Activated CD8-positive, alpha-beta T cell treated with anti-CD3 and anti-CD28 coated beads, Interleukin-2, amount 10 ng/mL, durations not matched to agents 7 days and 5 days (primary cell): Measurements from ENCODE around the gene RILPL2. TPM values are rescaled to one million over a fixed set of nuclear protein-coding genes. Genes with fewer than 3 reads are reported as not detected.
"Not testable (repeated sequence)": the region's sequence is repeated elsewhere in the genome, so short reads cannot be mapped to it uniquely, and the experiment has no call there.

Experiments used
- ATAC-seq: fragments of 150-1000 bp; cut with Tn5 transposase; one replicate; pipeline ENCODE4 v1.10.0; 2021; ENCODE audit warnings: moderate library complexity
- CTCF ChIA-PET: fragments of 350-600 bp; sonication (Branson Sonifier 250); formaldehyde crosslinking; loops from one replicate; lab custom pipeline; 2021; ENCODE audit warnings: antibody characterized with exemption; lab: Charles Lee
- POLR2A ChIA-PET: fragments of 350-600 bp; sonication (Branson Sonifier 250); formaldehyde crosslinking; loops from one replicate; lab custom pipeline; 2021; ENCODE audit warnings: antibody characterized with exemption; lab: Charles Lee
- DNase-seq: peaks from one replicate; pipeline ENCODE4 v3.0.0-alpha.2; 2020
- H3K27ac Mint-ChIP-seq: one replicate; pipeline ENCODE4 v1.8.0; 2021; ENCODE audit warnings: mild to moderate bottlenecking, mixed read lengths
- H3K27me3 Mint-ChIP-seq: one replicate; pipeline ENCODE4 v1.8.0; 2021; ENCODE audit warnings: low read depth, mixed read lengths
- H3K36me3 Mint-ChIP-seq: one replicate; pipeline ENCODE4 v1.8.0; 2021; ENCODE audit warnings: low read depth, mixed read lengths
- H3K4me1 Mint-ChIP-seq: one replicate; pipeline ENCODE4 v1.8.0; 2021; ENCODE audit warnings: low read depth, mixed read lengths
- H3K4me3 Mint-ChIP-seq: one replicate; pipeline ENCODE4 v1.8.0; 2021; ENCODE audit warnings: mild to moderate bottlenecking, mixed read lengths
- H3K9me3 Mint-ChIP-seq: one replicate; pipeline ENCODE4 v1.8.0; 2022; ENCODE audit warnings: mixed read lengths; ENCODE audit not compliant: insufficient read depth
- total RNA-seq, 2 experiments: library from RNA; stranded (reverse); gene quantifications; one replicate each; pipeline ENCODE4 v1.2.3, GENCODE V29; 2021

RILPL2 gene
- total RNA-seq, 2 experiments from 2014 or later, result 4.7 to 5.1 TPM

DNA sequence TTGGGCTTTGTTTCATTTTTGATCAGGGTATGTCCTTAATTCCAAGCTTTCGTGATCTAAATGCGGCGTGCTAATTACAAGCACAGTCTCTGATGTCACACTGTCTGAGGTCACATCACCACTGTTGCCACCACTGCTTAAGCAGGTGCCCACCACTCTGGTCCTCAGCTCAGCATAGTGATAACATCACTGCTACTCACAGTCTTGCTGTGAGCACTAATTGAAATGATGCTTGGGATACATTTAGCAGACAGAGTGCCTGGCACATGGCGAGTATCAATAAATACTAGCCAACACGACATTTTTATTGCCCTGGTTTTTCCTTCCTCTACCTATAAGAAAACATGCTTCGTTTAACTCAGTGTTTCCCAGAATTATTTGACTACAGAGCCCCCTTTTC, 7.9 kb downstream of the RILPL2 start:
- Mint-ChIP-seq H3K4me1 (peaks cover 37% of the 10 kb centered on the region), H3K27ac (peak overlapping the region; percentile 85), H3K9me3 (no peaks in the 10 kb centered on the region), H3K4me3 (no peak overlapping the region), H3K27me3 (no peaks in the 10 kb centered on the region), H3K36me3 (peaks cover 40% of the 10 kb centered on the region)
- ChIA-PET POLR2A (interaction anchor here (0.8 to 1.6 kb wide), 3 partner anchors 7 to 63 kb away, joined by 3 to 5 read pairs (median 3); no protein-coding TSS in a partner anchor), CTCF (interaction anchor here (0.9 to 2.3 kb wide), 2 partner anchors 19 to 154 kb away, joined by 3 to 13 read pairs; no protein-coding TSS in a partner anchor)
- ATAC-seq (no peak), DNase-seq (no peak)

DNA sequence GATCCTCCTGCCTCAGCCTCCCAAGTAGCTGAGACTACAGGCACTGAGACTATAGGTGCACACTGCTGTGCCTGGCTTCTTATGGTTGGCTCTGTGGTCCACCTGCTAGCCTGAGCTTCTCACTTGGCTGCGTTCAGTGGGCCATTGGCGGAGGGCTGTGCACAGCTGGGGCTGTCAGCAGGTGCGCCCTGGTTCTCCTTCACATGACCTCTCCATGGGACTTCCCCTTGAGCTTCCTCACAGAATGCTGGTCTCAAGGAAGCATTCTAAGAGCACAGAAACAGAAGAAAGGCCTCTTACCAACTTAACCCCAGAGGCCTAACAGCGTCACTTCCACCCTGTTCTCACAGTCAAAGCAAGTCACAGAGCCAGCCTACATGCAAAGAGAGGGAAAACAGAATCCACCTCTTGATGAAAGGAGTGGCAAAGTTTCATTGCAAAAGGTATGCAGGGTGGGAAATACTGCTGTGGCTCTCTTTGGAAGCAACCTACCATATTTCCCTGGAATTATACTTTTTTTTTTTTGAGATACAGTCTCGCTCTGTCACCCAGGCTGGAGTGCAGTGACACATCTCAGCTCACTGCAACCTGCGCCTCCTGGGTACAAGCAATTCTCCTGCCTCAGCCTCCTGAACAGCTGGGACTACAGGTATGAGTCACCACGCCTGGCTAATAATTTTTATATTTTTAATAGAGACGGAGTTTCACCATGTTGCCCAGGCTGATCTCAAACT, 9.3 kb downstream of the RILPL2 start:
- POLR2A ChIA-PET, result interaction anchor here (0.6 to 1.6 kb wide), 3 partner anchors 9 to 245 kb away, joined by 4 to 5 read pairs (median 5); partner anchors contain the start of gene SNRNP35
- DNase-seq (peak; percentile 42), ATAC-seq (peak; percentile 57)
- Mint-ChIP-seq H3K9me3 (no peaks in the 10 kb centered on the region), H3K27ac (peak overlapping the region; percentile 85), H3K4me1 (peaks cover 25% of the 10 kb centered on the region), H3K4me3 (no peak overlapping the region), H3K36me3 (peaks cover 49% of the 10 kb centered on the region), H3K27me3 (no peaks in the 10 kb centered on the region)
- CTCF ChIA-PET, result interaction anchor here (1.9 to 2.3 kb wide), 2 partner anchors 155 to 189 kb away, joined by 4 to 13 read pairs; no protein-coding TSS in a partner anchor

DNA sequence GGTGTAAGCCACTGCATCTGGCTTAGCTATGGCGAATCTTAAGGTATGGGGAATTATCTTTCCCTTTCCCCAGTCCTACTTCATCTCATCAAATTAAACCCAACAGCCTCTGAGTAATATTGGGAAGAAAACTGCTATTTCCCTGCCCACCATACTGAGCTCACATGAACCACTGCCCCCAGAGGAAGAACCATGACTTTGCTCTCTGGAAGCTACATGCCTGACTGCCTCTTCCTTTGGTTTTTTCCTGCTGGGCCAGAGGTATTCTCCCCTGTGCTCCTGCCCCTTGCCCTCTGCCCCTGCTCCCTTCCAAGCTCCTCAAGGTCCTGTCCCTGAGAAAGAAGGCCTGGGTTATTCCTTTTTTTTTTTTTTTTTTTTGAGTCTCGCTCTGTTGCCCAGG, 15.2 kb downstream of the RILPL2 start:
- no peaks in the 10 kb centered on the region for H3K9me3 Mint-ChIP-seq
- no peak for DNase-seq
- no peaks in the 10 kb centered on the region for H3K4me1 Mint-ChIP-seq
- peaks cover 28% of the 10 kb centered on the region for H3K36me3 Mint-ChIP-seq
- ATAC-seq, result no peak
- H3K4me3 Mint-ChIP-seq, result no peak overlapping the region
- CTCF ChIA-PET, result interaction anchor here (0.8 kb wide), 2 partner anchors 27 to 58 kb away, joined by 3 read pairs; no protein-coding TSS in a partner anchor
- H3K27me3 Mint-ChIP-seq, result no peaks in the 10 kb centered on the region
- no peak overlapping the region for H3K27ac Mint-ChIP-seq
- POLR2A ChIA-PET, result no interaction called here

DNA sequence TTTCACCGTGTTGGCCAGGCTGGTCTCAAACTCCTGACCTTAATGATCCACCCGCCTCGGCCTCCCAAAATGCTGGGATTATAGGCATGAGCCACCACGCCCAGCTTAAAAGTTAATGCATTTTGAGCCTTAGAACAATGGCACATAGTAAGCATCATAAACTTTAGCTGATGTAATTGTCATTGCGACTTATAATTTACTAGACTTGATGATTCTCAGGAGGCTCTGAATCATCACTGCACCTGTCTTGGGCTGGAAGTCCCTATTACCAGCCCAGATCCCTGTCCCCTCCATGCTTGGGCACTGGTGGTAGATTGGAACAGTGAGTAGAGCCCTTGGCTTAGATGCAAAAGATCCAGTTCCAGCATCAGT, 26.5 kb downstream of the RILPL2 start:
- no peak overlapping the region for H3K27ac Mint-ChIP-seq
- ATAC-seq, result no peak

DNA sequence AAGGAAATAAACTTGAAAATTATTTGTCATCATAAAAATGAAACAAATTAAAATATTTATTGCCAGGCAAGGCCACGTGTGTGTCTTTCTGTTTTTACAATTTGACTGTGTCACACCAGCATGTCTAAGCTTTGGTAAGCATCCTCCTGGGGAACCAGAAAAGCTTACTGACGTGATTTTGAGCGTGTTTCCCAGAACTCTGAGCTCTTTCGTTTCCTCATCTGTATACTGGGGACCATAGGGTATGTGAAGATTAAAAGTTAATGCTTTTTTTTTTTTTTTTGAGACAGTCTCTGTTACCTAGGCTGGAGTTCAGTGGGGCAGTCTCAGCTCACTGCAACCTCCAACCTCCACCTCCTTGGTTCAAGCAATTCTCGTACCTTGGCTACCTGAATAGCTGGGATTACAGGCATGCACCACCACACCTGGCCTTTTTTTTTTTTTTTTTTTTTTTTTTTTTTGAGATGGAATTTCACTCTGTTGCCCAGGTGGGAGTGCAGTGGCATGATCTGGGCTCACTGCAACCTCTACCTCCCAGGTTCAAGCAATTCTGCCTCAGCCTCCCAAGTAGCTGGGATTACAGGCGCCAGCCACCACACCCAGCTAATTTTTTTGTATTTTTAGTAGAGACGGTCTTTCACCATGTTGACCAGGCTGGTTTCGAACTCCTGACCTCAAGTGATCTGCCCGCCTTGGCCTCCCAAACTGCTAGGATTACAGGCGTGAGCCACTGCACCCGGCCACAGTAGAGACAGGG, 27.0 kb downstream of the RILPL2 start:
- peaks cover 25% of the 10 kb centered on the region for H3K36me3 Mint-ChIP-seq
- H3K27ac Mint-ChIP-seq, ATAC-seq, H3K27me3 Mint-ChIP-seq, H3K9me3 Mint-ChIP-seq, DNase-seq, H3K4me1 Mint-ChIP-seq, H3K4me3 Mint-ChIP-seq, POLR2A ChIA-PET: not testable (repeated sequence)
- CTCF ChIA-PET, result interaction anchor here (0.7 to 1.9 kb wide), 5 partner anchors 19 to 44 kb away, joined by 3 to 4 read pairs (median 3); no protein-coding TSS in a partner anchor

More for the DNA sequence above, 26.5 kb downstream of the RILPL2 start:
- ChIA-PET CTCF (interaction anchor here (0.7 to 1.9 kb wide), 5 partner anchors 19 to 44 kb away, joined by 3 to 4 read pairs (median 3); no protein-coding TSS in a partner anchor), POLR2A (no interaction called here)
- H3K4me1 Mint-ChIP-seq, result peaks cover 2% of the 10 kb centered on the region
- no peaks in the 10 kb centered on the region for H3K9me3 Mint-ChIP-seq
- no peak for DNase-seq
- H3K36me3 Mint-ChIP-seq, result peaks cover 22% of the 10 kb centered on the region
- H3K27me3 Mint-ChIP-seq, result no peaks in the 10 kb centered on the region
- no peak overlapping the region for H3K4me3 Mint-ChIP-seq

DNA sequence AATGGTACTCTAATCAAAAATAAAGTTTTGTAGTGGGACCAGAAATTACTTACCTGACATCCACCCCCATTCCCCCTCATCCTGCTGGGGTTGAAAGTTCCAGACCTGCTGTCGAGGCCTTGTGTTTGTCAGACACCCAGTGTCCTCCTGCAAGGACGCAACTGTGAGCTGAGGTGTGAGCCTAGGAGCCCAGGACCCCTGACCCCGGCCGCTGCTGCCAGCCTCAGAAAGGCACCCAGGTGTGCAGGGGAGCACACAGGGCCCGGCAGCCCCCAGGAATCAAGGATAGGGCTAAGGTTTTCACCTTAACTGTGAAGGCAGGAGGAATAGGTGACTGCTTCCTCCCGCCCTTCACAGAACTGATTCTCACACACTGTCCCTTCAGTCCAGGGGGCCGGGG, 27.9 kb downstream of the RILPL2 start:
- H3K4me3 Mint-ChIP-seq, POLR2A ChIA-PET, DNase-seq, H3K4me1 Mint-ChIP-seq, H3K27ac Mint-ChIP-seq, H3K27me3 Mint-ChIP-seq, ATAC-seq, H3K9me3 Mint-ChIP-seq: not testable (repeated sequence)
- CTCF ChIA-PET, result interaction anchor here (1.9 kb wide), 1 partner anchor 18 kb away, joined by 4 read pairs; no protein-coding TSS in a partner anchor
- H3K36me3 Mint-ChIP-seq, result peaks cover 32% of the 10 kb centered on the region

DNA sequence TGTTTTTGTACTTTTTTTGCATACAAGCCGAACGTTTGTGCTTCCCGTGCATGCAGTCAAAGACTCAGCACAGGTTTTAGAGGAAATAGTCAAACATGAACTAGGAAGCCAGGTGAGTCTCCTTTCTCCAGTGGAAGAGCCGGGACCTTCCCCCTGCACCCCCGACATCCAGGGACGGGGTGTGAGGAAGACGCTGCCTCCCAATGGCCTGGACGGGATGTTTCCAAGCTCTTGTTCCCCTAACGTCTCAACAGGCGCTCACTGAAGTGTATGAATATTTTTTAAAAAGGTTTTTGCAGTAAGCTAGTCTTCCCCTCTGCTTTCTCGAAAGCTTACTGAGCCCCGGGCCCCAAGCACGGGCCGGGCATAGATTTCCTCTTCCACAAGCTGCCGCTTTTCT, 28.6 kb downstream of the RILPL2 start:
- peaks cover 38% of the 10 kb centered on the region for H3K36me3 Mint-ChIP-seq
- ATAC-seq, H3K27ac Mint-ChIP-seq, DNase-seq, H3K4me3 Mint-ChIP-seq, H3K27me3 Mint-ChIP-seq, POLR2A ChIA-PET, H3K4me1 Mint-ChIP-seq, H3K9me3 Mint-ChIP-seq: not testable (repeated sequence)
- CTCF ChIA-PET, result interaction anchor here (1.9 kb wide), 1 partner anchor 17 kb away, joined by 4 read pairs; no protein-coding TSS in a partner anchor

DNA sequence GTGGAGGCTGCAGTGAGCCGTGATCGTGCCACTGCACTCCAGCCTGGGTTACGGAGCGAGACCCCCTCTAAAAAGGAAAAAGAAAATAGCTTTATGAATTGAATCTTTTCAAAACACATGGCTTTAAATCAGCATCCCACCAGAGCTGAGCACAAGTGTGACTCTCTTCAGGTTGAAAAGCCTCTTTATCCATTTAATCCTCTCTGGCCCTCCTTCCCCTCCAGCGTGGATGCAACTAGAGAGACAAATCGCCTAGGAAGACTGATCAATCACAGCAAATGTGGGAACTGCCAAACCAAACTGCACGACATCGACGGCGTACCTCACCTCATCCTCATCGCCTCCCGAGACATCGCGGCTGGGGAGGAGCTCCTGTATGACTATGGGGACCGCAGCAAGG, 29.2 kb downstream of the RILPL2 start:
- POLR2A ChIA-PET, result interaction anchor here (1.1 to 1.3 kb wide), 2 partner anchors 23 to 51 kb away, joined by 3 to 4 read pairs; partner anchors contain the start of genes KMT5A and SNRNP35
- CTCF ChIA-PET, H3K4me1 Mint-ChIP-seq, H3K27me3 Mint-ChIP-seq, ATAC-seq, DNase-seq, H3K4me3 Mint-ChIP-seq, H3K9me3 Mint-ChIP-seq, H3K27ac Mint-ChIP-seq: not testable (repeated sequence)
- H3K36me3 Mint-ChIP-seq, result peaks cover 40% of the 10 kb centered on the region

DNA sequence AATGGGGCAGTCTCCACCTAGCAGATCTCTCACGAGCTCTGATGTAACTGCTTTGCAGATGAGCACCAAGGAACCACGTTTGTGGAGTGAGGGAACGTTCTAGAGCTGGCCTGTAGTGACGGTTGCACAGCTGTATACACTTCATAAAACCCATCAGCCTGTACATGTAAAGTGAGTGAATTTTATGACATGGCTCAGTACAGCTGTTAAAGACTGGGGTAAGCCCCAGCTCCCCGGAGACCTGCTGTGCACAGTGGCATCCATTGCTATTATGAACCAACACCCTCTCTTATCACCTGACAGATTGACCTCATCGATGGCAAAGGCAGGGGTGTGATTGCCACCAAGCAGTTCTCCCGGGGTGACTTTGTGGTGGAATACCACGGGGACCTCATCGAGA, 31.9 kb downstream of the RILPL2 start:
- no peak overlapping the region for H3K27ac Mint-ChIP-seq
- H3K27me3 Mint-ChIP-seq, result no peaks in the 10 kb centered on the region
- POLR2A ChIA-PET, result no interaction called here
- peaks cover 40% of the 10 kb centered on the region for H3K36me3 Mint-ChIP-seq
- H3K9me3 Mint-ChIP-seq, result no peaks in the 10 kb centered on the region
- ATAC-seq, result no peak
- CTCF ChIA-PET, result no interaction called here
- no peak overlapping the region for H3K4me3 Mint-ChIP-seq
- no peaks in the 10 kb centered on the region for H3K4me1 Mint-ChIP-seq
- no peak for DNase-seq

DNA sequence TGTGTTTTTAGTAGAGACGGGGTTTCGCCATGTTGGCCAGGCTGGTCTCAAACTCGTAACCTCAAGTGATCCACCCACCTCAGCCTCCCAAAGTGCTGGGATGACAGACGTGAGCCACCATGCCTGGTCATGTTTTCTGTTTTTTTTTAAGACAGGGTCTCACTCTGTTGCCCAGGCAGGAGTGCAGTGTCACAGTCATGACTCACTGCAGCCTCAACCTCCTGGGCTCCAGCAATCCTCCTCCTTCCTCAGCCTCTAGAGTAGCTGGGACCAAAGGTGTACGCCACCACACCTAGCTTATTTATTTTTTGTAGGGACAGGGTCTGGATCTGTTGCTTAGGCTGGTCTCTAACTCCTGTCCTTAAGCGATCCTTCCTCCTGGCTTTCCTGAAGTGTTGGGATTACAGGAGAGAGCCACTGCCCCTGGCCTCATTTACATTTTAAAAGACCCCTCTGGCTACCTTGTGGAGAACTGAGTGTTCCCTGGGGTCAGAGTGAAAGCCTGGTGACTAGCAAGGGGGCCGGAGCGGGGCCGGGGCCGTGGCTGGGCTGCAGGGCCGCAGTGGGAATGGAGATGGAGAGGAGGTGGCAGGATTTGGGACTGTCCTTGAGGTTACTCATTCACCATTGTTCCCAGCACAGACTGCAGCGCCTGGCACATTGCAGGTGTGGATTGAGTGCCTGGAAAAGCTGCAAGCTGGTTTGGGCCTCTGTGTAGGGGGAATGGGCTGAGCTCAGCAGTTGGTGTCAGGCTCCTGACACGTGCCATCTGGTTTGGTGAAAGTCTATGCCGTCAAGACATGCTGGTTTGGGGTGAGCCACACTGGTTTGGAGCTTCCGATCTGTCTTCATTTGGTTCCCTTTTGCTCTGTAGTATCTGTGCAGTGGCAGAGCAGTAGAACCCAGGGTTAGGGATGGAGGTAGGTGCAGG, 34.5 kb downstream of the RILPL2 start:
- no peak for DNase-seq
- ATAC-seq, result no peak
- no peak overlapping the region for H3K4me3 Mint-ChIP-seq
- ChIA-PET POLR2A (interaction anchor here (0.7 kb wide), 1 partner anchor 24 kb away, joined by 3 read pairs; no protein-coding TSS in a partner anchor), CTCF (no interaction called here)
- H3K27me3 Mint-ChIP-seq, result no peaks in the 10 kb centered on the region
- no peaks in the 10 kb centered on the region for H3K9me3 Mint-ChIP-seq
- no peak overlapping the region for H3K27ac Mint-ChIP-seq
- peaks cover 40% of the 10 kb centered on the region for H3K36me3 Mint-ChIP-seq
- H3K4me1 Mint-ChIP-seq, result no peaks in the 10 kb centered on the region

DNA sequence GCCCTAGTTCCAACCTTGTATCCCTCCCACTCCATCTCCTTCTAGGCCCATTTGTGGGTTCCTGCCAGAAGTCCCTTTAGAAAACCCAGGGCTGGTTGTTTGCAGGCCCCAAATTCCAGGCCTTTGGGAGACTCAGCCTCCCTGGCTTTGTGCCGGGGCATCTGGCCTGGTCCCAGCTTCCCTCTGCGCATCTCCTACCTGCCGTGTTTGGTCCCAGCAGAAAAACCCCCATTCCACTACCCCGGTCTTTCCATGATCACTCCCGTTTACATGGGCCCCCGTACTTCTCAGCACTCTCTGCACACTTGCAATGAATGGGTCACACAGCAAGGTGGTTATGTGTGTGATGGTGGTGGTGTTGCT, 37.2 kb downstream of the RILPL2 start:
- no peak for DNase-seq
- Mint-ChIP-seq H3K4me1 (no peaks in the 10 kb centered on the region), H3K27ac (no peak overlapping the region), H3K36me3 (peaks cover 49% of the 10 kb centered on the region), H3K9me3 (no peaks in the 10 kb centered on the region), H3K4me3 (no peak overlapping the region), H3K27me3 (no peaks in the 10 kb centered on the region)
- no peak for ATAC-seq
- CTCF ChIA-PET, result no interaction called here
- POLR2A ChIA-PET, result no interaction called here
